Activated effector memory CD4-positive, alpha-beta T cell treated with anti-CD3 and anti-CD28 coated beads, Interleukin-2, amount 50 U/mL, for 16 hours (primary cell): ENCODE data around the gene ZNF574.

ENCODE experiments used
- DNase-seq: peaks from one replicate; pipeline ENCODE4 v3.0.0-alpha.2; 2020

ZNF574 gene

GRCh38 chr19:42057846-42058245 is 18.1 kb upstream of the ZNF574 start:
- DNase-seq: no peak

DNA sequence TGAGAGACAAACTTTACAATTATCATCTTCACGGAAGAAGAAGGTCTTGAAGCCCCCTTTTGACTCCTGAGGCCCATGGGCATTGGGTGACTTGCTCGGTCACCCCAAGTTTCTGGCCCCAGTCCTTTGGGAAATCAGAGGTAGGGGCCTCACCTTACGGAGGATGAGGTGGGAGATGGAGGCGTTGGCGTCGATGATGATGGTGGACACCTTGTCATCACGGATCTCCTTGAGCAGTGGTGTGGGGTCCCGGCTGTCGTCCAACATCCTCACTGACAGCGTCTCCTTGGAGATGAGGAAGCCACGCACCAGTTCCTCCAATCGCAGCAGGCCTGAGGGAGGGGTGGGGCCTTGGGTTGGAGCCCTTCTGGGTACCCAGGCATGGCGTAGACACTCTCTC is 16.8 kb upstream of the ZNF574 start:
- no peak for DNase-seq

- no peak for DNase-seq
Observed at GRCh38 chr19:42060117-42060516, 15.8 kb upstream of the ZNF574 start.

DNA sequence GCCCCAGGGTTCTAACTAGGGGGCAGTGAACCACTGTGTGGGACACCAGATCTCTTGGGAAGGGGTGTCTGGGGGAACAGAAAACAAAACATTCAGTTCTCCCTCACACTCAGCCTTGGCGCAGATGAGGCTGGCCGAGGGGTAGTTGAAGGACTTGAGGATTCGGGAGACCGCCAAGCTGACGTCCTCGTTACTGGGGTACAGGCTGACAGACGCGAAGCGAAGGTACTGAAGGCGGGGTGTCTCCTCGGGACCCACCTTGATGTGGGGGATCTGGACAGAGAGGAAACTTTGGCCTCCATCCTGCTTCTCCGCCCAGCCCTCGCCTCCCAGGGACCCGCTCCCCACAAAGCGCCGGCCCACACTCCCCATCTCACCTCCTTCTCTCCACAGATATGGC is 13.6 kb upstream of the ZNF574 start:
- no peak for DNase-seq

DNA sequence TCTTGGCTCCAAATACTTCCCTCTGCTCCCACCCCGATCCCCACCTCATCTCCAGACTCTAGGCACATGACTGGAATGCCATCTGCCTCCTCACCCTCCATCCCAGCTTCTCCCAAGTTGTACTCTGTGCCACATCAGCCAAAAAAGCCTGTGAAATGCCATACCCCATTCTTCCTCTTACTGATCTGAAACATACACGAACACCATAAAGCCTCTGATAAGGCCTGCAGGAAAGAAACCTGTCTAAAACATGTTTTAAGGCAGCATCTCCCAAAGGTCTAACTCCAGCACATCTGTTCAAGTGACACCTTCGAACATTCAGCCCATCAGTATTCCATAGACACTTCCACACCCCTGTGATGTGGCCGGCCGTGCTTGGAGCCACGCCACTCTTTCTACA is 11.5 kb upstream of the ZNF574 start:
- DNase-seq: no peak

DNA sequence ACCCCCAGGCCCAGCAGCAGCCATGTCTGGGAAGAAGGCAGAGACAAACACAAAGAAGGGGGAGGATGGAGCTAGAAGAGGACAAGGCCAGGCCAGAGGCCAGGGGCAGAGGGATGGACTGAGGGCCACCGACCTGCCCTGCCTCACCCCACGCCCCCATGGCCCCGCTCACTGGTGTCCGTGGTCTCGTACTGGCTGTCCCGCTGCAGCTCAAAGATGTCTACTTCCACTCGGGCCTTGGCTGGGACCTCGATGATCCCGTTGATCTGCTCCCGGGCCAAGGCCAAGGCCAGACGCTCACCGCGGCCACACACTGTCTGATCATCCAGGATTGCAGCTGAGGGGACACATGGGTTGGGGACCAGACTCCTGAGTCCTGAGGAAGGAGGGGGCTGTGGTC is 10.9 kb upstream of the ZNF574 start:
- DNase-seq: no peak

DNA sequence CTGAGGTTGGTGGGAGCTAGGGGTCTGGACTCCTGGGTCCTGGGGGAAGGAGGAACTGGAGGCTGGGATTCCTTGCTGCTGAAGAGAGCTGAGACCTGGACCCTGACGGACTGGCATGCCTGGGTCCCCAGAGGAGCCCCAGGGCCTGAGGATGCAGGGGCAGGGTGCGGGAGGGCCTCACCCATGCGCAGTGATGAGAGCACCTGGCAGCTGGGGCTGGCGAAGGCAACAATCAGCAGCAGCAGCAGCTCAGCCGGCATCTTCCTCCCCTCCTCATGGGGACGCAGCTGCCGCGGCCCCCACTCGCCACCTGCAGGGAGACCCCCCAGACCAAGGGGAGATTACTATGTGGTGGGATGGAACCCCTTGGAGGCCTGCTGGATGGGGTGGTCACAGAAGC is 10.5 kb upstream of the ZNF574 start:
- DNase-seq: no peak

- DNase-seq: no peak
Observed at GRCh38 chr19:42066075-42066754, 9.8 kb upstream of the ZNF574 start.

DNA sequence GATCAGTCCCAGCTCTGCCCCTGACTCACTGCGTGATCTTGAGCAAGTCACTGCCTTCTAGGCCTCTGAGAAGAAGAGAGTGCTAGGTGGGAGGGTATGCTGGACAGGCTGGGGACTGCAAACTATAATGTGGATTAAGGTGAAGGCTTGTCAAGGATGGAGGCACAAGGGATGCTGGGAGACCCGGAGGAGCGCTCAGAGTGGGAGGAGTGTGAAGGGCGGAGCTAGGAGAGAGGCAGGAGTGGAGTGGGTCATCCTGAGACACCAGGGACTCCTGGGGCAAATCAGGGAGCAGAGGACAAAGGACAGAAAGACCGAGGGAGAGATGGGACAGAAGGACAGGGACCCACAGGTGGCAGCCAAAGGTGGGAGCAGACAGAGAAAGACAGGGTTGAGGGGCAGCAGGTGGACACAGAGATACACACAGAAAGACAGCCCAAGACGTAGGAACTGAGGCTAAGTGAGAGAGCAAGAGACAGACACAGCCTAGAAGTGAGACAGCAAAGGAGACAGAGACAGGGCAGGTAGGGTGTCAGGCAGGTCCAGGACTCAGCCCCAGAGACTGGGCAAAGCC is 8.6 kb upstream of the ZNF574 start:
- no peak for DNase-seq

DNA sequence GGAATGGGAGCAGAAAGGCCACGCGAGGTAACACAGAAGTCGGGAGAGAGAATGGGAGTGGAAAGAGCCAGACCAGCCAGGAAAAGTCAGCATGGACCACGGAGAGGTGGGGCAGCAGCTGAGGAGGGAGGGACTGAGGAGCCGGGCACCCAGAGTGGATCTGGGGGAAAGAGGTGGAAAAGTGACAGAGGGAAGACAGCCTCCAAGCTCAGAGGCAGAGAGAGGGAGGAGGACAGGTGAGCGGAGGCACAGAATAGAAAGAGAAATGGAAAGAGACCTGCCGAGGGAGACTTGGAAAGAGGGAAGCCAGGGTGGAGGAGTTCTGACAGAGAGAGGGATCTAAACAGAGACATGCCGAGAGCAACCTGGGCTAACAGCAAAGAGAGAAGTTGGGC is 7.6 kb upstream of the ZNF574 start:
- no peak for DNase-seq

GRCh38 chr19:42068756-42069571 is 7.0 kb upstream of the ZNF574 start:
- DNase-seq: no peak

GRCh38 chr19:42069619-42070351 is 6.2 kb upstream of the ZNF574 start, which contains the start of gene GRIK5:
TSS of gene GRIK5 (minus strand) at chr19:42070206. CDS start at chr19:42065770, 4,436 bp downstream.
- no peak for DNase-seq

DNA sequence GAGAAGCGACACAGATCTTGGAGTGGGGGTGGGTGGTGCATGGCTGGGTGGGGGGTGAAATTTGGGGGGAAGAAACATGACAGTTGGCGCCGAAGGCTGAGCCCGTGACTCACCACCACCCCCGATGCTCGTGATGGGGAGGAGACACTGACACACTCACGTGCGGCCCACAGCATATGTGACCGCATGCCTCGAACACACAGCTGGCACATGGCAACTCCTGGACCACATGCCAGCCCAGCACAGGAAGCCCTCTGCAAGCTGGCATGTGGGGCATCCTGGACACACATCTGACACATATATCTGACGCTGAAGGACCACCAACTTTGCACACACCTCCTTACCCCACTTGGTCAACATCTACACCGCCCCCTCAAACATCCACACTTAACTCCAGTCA is 4.7 kb upstream of the ZNF574 start:
- no peak for DNase-seq

DNA sequence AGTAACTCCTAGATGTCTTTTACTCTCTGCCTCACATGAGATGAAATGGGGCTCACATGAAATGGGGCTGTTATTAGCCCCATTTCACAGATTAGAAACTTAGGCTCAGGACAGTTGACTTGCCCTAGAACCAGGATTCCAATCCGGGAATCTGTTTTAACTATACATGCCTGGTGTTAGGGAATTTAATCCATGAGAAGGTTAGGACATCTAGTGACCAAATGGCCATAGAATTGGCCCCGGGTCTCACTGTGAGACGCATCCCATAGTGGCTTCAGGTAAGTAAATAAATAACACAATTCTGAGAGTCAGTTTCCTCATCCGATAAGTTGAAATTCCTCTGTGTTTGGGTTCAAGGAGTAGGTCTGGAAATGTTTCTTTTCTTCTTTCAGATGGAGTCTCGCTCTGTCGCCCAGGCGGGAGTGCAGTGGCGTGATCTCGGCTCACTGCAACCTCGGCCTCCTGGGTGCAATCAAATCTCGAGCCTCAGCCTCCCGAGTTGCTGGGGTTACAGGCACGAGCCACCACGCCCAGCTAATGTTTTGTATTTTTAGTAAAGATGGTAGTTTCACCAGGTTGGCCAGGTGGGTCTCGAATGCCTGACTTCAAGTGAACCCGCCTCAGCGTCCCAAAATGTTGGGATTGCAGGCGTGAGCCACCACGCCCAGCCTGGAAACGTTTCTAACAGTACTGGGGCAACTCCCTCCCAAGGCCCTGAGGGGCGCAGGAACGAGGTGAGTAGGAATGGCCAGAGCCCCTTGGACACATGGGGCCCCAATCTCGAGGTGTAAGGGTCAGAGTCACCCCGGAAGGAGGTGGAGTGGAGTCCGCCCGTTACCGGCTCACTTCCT is 1.2 kb upstream of the ZNF574 start:
- DNase-seq: no peak

GRCh38 chr19:42075364-42075615 is 676 bp upstream of the ZNF574 start:
- no peak for DNase-seq

DNA sequence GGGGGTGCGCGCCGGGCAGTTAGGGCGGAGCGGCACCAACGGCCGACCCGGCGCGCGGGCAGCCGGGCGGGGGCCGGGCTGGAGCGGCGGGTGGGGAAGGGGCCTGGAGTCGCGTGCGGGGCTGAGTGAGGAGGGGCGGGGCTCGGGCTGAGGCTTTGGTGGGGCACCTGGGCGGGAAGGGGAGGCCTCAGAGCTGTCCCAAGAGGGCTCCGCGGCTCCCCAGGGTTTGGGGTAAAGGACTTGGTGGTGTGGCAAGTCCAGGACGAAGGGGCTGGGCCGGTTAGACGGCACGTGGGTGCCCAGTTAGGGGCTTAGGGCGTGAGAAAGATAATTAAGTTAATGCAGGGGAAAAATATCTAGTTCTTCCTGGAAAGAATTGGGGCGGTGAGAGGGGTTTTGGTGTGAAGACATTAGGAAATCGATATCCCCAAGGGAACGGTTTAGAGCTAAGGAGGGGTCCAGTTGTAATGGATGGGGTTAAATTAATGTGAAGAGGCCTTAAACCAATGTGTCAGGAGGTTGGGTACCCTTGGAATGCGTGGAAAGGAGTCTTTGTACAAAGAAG is 496 bp downstream of the ZNF574 start:
- peak; percentile 81 for DNase-seq

DNA sequence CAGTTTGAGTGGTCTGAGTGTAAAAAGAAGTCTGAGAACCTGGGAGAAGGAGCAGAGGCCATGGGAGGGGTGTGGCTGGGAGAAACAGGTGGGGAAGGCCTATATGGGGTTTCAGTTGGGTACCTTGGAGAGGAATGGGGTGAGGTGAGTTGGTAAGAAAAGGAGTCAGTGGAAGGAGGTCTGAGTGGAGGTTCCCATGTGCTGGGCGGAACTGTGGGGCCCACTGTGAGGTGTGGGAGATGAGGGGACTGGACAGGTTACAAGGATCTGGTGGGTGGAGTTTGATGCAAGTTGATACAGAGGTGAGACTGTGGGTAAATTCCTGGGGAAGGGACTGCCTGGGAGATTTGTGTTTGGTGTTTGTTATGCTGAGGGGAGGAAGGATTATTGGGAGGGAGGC is 2.1 kb downstream of the ZNF574 start:
- no peak for DNase-seq

GRCh38 chr19:42078538-42079275 is 2.7 kb downstream of the ZNF574 start:
- no peak for DNase-seq

- DNase-seq: no peak
Observed at GRCh38 chr19:42079276-42079669, 3.3 kb downstream of the ZNF574 start.

DNA sequence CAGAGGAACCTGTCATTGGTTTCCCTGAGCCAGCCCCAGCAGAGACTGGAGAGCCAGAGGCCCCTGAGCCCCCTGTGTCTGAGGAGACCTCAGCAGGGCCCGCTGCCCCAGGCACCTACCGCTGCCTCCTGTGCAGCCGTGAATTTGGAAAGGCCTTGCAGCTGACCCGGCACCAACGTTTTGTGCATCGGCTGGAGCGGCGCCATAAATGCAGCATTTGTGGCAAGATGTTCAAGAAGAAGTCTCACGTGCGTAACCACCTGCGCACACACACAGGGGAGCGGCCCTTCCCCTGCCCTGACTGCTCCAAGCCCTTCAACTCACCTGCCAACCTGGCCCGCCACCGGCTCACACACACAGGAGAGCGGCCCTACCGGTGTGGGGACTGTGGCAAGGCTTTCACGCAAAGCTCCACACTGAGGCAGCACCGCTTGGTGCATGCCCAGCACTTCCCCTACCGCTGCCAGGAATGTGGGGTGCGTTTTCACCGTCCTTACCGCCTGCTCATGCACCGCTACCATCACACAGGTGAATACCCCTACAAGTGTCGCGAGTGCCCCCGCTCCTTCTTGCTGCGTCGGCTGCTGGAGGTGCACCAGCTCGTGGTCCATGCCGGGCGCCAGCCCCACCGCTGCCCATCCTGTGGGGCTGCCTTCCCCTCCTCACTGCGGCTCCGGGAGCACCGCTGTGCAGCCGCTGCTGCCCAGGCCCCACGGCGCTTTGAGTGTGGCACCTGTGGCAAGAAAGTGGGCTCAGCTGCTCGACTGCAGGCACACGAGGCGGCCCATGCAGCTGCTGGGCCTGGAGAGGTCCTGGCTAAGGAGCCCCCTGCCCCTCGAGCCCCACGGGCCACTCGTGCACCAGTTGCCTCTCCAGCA is 4.2 kb downstream of the ZNF574 start:
- DNase-seq: no peak
